Inferior parietal cortex (tissue), 1 donor: ENCODE measurements around the gene PHLPP1.
"Not testable (repeated sequence)": the region's sequence is repeated elsewhere in the genome, so short reads cannot be mapped to it uniquely, and the experiment has no call there.

Source experiments
- DNase-seq: peaks from one replicate; pipeline ENCODE4 v3.0.0-alpha.2; 2016; ENCODE audit errors: extremely low spot score

Gene PHLPP1

DNA sequence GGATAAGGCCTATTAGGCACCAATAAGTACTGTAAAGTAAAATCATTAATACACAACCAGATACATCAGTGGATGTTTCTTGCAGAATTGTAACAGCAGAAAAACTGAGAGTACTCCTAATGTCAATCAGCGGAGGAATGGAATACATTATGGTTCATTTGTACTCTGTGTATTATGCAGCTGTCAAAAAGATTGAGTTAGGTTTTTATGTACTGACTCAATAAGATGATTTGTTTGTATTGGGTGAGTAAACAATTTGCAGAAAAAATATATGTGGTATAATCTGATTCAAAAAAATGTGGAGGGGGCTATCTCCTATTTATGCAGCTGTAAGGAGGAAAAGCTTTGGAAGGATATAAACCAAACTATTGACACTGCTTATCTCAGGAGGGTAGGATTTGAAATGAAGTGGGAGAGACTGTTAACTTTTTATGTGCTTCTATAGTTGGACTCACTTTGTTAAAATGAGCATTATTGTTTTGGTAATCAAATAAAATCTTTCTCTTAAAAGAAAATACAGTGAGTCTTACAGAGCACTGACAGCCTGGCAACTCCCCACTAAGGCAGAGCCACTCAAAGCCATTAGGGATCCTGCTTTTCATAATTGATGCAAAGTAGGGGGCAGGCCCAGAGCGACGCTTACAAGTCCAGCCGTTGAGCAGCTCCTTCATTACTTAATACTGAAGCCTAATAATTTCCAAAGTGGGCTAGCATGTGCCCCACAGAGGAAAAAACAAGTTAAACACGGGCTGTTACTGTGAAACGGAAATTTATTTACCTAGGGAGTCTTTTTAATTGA lies 168.8 kb downstream of the PHLPP1 start:
- no peak for DNase-seq

DNA sequence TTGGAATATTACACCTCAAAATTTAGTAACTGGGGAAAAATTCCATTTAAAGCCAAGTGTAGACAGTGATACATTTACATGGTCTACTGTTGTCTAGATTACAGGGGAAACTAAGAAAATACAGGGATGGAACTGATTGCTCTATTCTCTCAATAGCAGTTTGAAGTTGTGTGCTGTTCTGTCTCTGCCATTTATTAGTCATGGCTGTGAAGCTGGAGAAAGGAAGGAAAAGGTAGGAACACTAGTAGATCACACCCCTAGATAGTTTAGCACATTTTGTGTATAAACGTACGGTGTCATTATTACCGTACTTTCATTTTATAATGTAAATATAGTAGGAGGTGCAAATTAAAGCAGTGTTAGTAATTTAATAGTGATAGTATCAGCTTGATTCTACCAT lies 170.5 kb downstream of the PHLPP1 start:
- no peak for DNase-seq

GRCh38 chr18:62894681-62895390 lies 179.5 kb downstream of the PHLPP1 start:
- no peak for DNase-seq

DNA sequence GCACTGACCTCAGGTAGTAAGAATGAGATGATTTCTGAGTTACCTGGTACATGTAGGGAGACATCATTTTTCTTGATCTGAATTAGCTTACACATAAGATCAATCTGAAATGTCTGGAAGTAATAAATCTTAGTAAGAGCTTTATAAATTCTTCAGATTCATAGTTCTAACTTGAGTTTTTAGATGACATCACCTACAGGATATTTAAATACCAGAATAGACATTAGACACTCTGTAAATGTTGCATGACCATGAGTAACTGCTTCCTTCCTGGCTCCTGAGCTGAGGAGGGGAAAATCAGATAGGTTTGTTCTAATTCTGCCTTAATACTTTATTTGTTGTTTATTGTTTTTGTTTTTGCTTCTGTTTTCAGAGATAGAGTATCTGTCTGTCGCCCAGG lies 181.8 kb downstream of the PHLPP1 start:
- no peak for DNase-seq

- DNase-seq: no peak
Observed at GRCh38 chr18:62898359-62898758, 183.0 kb downstream of the PHLPP1 start.

GRCh38 chr18:62899534-62899933 lies 184.2 kb downstream of the PHLPP1 start:
- no peak for DNase-seq

DNA sequence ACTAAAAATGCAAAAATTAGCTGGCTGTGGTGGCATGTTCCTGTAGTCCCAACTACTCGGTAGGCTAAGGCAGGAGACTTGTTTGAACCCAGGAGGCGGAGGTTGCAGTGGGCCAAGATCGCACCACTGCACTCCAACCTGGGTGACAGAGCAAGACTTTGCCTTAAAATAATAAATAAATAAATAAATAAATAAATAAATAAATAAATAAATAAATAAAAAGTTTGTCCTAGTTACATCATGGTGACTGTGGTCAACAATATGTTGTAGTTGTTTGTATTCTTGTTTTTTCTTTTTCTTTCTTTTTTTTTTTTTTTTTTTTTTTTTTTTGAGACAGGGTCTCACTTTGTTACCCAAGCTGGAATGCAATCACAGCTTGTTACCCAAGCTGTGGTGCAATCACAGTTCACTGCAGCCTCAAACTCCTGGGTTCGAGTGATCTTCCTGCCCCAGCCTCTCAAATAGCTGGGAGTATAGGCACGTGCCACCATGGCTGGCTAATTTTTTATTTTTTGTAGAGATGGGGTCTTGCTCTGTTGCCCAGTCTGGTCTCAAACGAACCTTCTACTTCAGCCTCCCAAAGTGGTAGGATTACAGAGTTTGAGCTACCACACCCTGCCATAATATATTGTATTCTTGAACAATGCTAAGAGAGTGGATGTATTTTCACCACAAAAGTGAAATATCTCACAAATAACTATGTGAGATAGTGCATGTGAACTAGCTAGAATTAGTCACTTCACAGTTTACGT lies 185.0 kb downstream of the PHLPP1 start:
- no peak for DNase-seq

DNA sequence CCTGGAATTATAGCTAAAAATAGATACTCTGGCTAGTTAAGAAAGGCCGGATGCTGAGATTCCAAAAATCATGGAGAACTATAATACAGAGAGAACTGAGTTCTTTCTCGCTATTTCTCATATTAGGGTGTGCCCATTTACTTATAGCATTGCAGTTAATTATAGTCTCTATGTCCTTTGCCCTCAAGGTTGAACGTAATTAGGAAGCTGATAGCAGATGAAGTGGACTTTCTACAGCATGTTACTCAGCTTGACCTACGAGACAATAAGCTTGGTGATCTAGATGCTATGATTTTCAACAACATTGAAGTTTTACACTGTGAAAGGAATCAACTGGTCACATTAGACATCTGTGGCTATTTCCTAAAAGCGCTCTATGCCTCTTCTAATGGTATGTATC lies 187.4 kb downstream of the PHLPP1 start:
- no peak for DNase-seq

DNA sequence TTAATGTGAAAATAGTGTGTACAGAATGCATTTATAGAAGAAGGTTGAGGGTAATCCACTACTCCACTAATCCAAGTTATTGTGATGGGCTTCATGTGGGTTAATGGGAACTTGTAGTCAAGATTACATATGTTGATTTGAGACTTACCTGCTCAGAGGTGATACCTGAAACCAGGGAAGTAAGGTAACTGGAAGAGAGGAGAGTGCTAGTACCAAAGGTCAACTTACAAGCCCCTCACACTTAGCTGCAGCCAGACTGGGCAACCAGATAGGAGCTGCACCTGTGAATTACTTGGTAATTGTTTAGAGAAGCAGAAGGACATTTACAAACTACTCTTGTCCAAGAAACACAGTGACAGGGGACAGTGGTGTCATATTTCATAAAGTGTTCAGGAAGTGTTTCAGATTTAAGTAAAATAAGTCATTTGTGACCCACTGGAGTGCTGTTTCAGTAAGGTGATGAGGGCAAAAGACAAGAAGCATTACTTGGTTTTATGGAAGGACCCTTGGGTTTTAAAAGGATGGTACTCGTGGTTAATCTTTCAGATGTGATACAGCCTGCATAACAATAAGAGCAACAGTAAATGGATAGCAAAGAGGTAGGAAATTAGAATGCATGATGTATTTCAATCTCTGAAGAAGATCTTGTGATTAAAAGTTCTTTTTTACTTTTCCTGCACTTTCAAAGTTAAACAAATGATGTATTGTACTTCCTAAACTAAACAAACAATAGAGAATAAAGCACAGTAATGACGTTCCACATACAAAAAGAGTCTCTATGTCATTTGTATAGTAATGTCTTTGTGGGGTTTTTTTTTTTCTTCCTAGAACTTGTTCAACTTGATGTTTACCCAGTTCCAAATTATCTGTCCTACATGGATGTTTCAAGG lies 189.3 kb downstream of the PHLPP1 start:
- DNase-seq: peak; percentile 76

DNA sequence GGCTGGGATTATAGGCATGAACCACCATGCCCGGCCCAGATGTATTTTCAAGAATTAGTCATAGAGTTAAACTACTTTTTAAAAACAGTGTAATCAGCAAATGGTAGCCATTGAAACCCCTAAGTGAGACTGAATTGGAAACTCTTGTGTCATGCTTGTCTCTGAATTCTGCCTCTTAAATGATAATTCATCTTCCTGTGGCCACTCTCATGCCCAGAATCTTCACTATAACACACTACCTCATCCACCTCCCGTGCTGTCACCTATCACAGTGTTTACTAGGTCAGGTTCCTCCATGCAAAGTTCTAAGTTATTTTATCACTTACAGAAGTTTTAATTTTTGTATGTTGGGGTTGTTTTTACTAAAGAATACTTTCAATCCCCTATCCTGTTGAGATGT lies 197.5 kb downstream of the PHLPP1 start:
- DNase-seq: no peak

GRCh38 chr18:62913824-62914223 lies 198.5 kb downstream of the PHLPP1 start:
- not testable (repeated sequence) for DNase-seq

GRCh38 chr18:62914871-62915392 lies 199.6 kb downstream of the PHLPP1 start:
- DNase-seq: no peak

DNA sequence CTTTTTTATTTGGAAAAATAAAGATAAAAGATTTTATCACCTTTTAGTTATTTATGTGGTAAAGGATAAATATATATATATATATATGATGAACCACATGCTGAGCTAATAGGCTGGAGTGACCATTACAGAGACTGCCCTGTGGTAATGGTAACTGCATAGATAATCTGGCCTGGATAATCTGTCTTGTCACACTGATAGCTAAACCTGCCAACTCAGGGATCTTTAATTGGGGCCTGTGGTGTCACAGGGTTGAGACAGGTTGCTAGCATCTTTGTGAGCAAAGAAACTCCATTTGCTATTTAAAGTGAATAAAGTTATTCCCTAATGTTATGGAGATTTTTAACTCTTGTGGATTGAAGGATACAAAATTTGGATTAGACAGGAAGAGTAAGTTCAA lies 203.0 kb downstream of the PHLPP1 start:
- DNase-seq: no peak

GRCh38 chr18:62919109-62919838 lies 203.9 kb downstream of the PHLPP1 start:
- DNase-seq: no peak

- no peak for DNase-seq
Observed at GRCh38 chr18:62925031-62925688, 209.8 kb downstream of the PHLPP1 start.

- no peak for DNase-seq
Observed at GRCh38 chr18:62928326-62928725, 213.0 kb downstream of the PHLPP1 start.

DNA sequence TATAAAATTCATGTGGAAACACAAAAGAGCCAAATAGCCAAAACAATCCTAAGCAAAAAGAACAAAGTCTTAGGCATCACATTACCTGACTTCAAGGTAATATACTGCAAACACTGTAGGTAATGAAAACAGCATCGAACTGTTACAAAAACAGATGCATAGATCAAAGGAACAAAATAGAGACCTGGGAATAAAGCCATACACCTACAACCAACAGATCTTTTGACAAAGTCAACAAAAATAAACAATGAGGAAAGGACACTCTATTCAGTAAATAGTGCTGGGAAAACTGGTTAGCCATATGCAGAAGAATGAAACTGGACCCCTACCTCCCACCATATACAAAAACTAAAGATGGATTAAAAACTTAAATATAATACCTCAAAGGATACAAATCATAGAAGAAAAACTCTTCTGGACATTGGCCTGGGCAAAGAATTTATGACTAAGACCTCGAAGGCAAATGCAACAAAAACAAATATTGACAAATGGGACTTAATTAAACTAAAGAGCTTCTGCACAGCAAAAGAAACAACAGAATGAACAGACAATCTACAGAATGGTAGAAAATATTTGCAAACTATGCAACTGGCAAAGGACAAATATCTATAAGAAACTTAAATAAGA lies 218.0 kb downstream of the PHLPP1 start:
- no peak for DNase-seq

- DNase-seq: no peak
Observed at GRCh38 chr18:62935994-62936393, 220.7 kb downstream of the PHLPP1 start.

- DNase-seq: no peak
Observed at GRCh38 chr18:62937065-62937464, 221.7 kb downstream of the PHLPP1 start.

- DNase-seq: no peak
Observed at GRCh38 chr18:62938006-62938405, 222.7 kb downstream of the PHLPP1 start.
